Uterus (tissue), 4 donors: ENCODE data around the gene MACC1. TPM values are rescaled to one million over a fixed set of nuclear protein-coding genes. Genes with fewer than 3 reads are reported as not detected.
A peak's percentile ranks its signal among the peaks of the same experiment; 100 is the strongest.

Source experiments
- DNase-seq, 2 donors: peaks; one replicate each; pipeline ENCODE4 v3.0.0-alpha.2; 2019 to 2020
- H3K27ac ChIP-seq, 2 donors: fragments of 200-600 bp; sonication (generic); 1 replicate in 1 of 2; 2 replicates in 1 of 2; pipeline ENCODE4 v1.5.1; 2016 to 2018
- H3K27me3 ChIP-seq, 2 donors: fragments of 200-600 bp; sonication (generic); one replicate each; pipeline ENCODE4 v1.5.1; 2018 to 2019; ENCODE audit warnings: control low read depth in 1 of 2
- H3K36me3 ChIP-seq, 2 donors: fragments of 200-600 bp; sonication (generic); one replicate each; pipeline ENCODE4 v1.5.1; 2019; ENCODE audit warnings: control low read depth in 1 of 2
- H3K4me1 ChIP-seq, 2 donors: fragments of 200-600 bp; sonication (generic); one replicate each; pipeline ENCODE4 v1.5.1; 2018 to 2019; ENCODE audit warnings: control low read depth in 1 of 2
- H3K4me3 ChIP-seq, 2 donors: fragments of 200-600 bp; sonication (generic); 1 replicate in 1 of 2; 2 replicates in 1 of 2; pipeline ENCODE4 v1.5.1; 2018 to 2019; ENCODE audit warnings: mild to moderate bottlenecking in 1 of 2
- H3K9me3 ChIP-seq, 2 donors: fragments of 200-600 bp; sonication (generic); one replicate each; pipeline ENCODE4 v1.5.1; 2019; ENCODE audit warnings: control low read depth in 1 of 2
- POLR2A ChIP-seq, 2 donors: fragments of 450-650 bp; IDR thresholded peaks; one replicate each; pipeline ENCODE4 v1.6.1; 2016; ENCODE audit warnings: antibody characterized with exemption in 2 of 2, mild to moderate bottlenecking in 1 of 2, moderate library complexity in 1 of 2
- intact Hi-C: fragments of 100-400 bp; cut with DNase I; formaldehyde crosslinking; loops from one replicate; pipeline ENCODE4 v1.15.1; 2023; ENCODE audit warnings: low total_unique reads
- total RNA-seq, 4 donors: library from RNA; depleted of rRNA in 3 of 4; stranded (reverse); fragments of >200 nt in 3 of 4; gene quantifications; one replicate each; pipeline versions ENCODE4 v1.1.0 to v1.2.4, GENCODE V29; 2014 to 2023
- TF ChIP-seq, protein P1 (sequence below), 4 experiments: fragments of 200-600 bp in 2 of 4; fragments of 450-650 bp in 2 of 4; sonication (generic) in 2 of 4; IDR thresholded peaks; one replicate each; pipeline ENCODE4 v1.5.1; 2016 to 2019; ENCODE audit warnings: antibody characterized with exemption in 4 of 4, mild to moderate bottlenecking in 2 of 4, moderate library complexity in 1 of 4
- donor health status: DM: yes; HTN: yes; CAD: no.

The MACC1 gene
- total RNA-seq, 4 donors from 2014 or later: 1.0 to 23.9 (median 1.5) TPM; not detected in 1

DNA sequence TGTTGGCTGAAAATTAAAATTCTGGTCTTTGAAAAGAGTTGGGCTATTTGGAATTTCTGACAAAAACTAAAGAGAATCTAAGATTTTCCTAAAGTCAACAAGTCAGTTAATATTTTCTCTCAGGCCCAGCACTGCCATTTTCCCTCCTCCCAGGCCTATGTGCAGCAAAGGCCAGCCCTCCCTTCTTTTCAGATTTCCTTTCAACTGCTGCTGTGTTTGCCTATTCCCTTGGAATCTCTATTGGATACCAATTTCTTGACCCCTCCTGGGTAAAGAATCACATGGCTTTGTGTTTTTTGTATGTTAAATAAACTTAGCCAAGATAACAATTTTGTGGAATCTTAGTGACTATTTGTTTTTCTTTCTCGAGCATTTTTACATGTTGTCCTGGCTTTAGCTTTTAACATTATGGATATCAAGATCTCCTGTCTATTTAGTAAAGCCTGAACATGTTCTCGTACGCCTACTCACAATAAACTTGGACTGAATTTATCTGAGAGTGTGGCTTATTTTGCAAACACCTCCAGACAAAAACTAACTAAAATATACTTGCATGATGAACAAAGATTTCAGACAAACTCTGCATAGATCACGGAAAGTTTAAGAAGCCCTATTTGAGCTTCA, 19.9 kb downstream of the MACC1 start:
- no peaks in the 10 kb centered on the region for H3K27me3 ChIP-seq
- no peak overlapping the region for H3K27ac ChIP-seq
- no peak overlapping the region for H3K4me3 ChIP-seq
- TF ChIP-seq, protein P1, sequence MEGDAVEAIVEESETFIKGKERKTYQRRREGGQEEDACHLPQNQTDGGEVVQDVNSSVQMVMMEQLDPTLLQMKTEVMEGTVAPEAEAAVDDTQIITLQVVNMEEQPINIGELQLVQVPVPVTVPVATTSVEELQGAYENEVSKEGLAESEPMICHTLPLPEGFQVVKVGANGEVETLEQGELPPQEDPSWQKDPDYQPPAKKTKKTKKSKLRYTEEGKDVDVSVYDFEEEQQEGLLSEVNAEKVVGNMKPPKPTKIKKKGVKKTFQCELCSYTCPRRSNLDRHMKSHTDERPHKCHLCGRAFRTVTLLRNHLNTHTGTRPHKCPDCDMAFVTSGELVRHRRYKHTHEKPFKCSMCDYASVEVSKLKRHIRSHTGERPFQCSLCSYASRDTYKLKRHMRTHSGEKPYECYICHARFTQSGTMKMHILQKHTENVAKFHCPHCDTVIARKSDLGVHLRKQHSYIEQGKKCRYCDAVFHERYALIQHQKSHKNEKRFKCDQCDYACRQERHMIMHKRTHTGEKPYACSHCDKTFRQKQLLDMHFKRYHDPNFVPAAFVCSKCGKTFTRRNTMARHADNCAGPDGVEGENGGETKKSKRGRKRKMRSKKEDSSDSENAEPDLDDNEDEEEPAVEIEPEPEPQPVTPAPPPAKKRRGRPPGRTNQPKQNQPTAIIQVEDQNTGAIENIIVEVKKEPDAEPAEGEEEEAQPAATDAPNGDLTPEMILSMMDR (IDR thresholded peaks at IDR 0.05): no peak
- TF ChIP-seq POLR2A (IDR thresholded peaks at IDR 0.05): no peak
- intact Hi-C loops: no loop called here
- no peaks in the 10 kb centered on the region for H3K36me3 ChIP-seq
- H3K4me1 ChIP-seq: no peaks in the 10 kb centered on the region
- DNase-seq: no peak
- no peaks in the 10 kb centered on the region for H3K9me3 ChIP-seq

DNA sequence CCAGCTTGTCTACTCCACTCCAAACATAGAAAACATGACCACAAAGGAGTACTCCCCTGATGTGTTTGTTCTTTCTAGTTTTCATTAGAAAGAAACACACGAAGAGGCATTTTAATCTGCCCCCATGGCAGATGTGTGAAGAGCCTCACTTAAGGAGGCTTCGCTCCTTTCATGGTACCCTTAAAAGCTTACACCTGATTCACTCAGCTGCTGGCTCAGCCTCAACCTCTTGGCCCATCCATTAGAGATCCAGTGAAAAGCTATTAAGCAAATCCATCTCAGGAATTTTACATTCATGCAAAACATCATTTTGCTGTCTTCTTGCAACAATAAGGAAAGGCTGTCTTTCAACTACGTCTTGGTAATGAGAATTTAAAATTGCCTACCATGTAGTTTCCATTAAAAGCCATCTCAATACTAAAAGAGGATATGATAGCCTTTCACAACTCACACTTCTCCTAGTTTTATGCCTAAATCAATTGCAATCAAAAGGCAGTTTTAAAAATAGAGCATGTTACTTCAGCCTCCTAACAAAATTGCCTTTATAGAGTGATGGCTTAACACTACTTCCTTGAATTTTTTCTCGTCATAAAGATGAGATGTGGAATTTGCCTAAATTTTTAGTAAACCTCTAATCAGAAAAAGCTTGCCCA, 22.7 kb downstream of the MACC1 start:
- H3K27ac ChIP-seq: peak overlapping the region; percentile 73 to 80
- H3K27me3 ChIP-seq: no peaks in the 10 kb centered on the region
- H3K4me1 ChIP-seq: no peaks in the 10 kb centered on the region
- peak; percentile 25 to 59 for DNase-seq
- H3K9me3 ChIP-seq: no peaks in the 10 kb centered on the region
- intact Hi-C loops: no loop called here
- H3K36me3 ChIP-seq: no peaks in the 10 kb centered on the region
- TF ChIP-seq, protein P1 (IDR thresholded peaks at IDR 0.05): no peak
- no peak for TF ChIP-seq POLR2A (IDR thresholded peaks at IDR 0.05)
- H3K4me3 ChIP-seq: no peak overlapping the region

GRCh38 chr7:20193873-20194272, 23.3 kb downstream of the MACC1 start:
- H3K36me3 ChIP-seq: no peaks in the 10 kb centered on the region
- intact Hi-C loops: no loop called here
- H3K9me3 ChIP-seq: no peaks in the 10 kb centered on the region
- no peaks in the 10 kb centered on the region for H3K27me3 ChIP-seq
- DNase-seq: no peak
- H3K4me1 ChIP-seq: no peaks in the 10 kb centered on the region
- H3K4me3 ChIP-seq: no peak overlapping the region
- peak overlapping the region; percentile 73 to 80 for H3K27ac ChIP-seq
- TF ChIP-seq, protein P1 (IDR thresholded peaks at IDR 0.05): no peak
- no peak for TF ChIP-seq POLR2A (IDR thresholded peaks at IDR 0.05)

- Histone ChIP-seq H3K36me3 (no peaks in the 10 kb centered on the region), H3K4me3 (no peak overlapping the region), H3K27ac (peak overlapping the region; percentile 73 to 80), H3K27me3 (no peaks in the 10 kb centered on the region), H3K9me3 (no peaks in the 10 kb centered on the region), H3K4me1 (no peaks in the 10 kb centered on the region)
- DNase-seq: no peak
- TF ChIP-seq POLR2A (IDR thresholded peaks at IDR 0.05): no peak
- TF ChIP-seq, protein P1 (IDR thresholded peaks at IDR 0.05): no peak
- intact Hi-C loops: no loop called here
Measured at GRCh38 chr7:20193242-20193777, 23.9 kb downstream of the MACC1 start.

GRCh38 chr7:20191391-20191869, 25.8 kb downstream of the MACC1 start:
- intact Hi-C loops: no loop called here
- no peak for TF ChIP-seq POLR2A (IDR thresholded peaks at IDR 0.05)
- TF ChIP-seq, protein P1 (IDR thresholded peaks at IDR 0.05): no peak
- DNase-seq: peak; percentile 15 to 34

More at GRCh38 chr7:20191391-20191869, 25.8 kb downstream of the MACC1 start:
- Histone ChIP-seq H3K27me3 (no peaks in the 10 kb centered on the region), H3K27ac (peak overlapping the region; percentile 73 to 80), H3K36me3 (no peaks in the 10 kb centered on the region), H3K4me1 (no peaks in the 10 kb centered on the region), H3K4me3 (no peak overlapping the region), H3K9me3 (no peaks in the 10 kb centered on the region)
